SU-DHL-6 (cell line): ENCODE measurements around the gene STIL.

Experiments used
- H2AFZ ChIP-seq: fragments of 200-600 bp; sonication (generic); 2 replicates; pipeline ENCODE4 v1.6.1; 2014; ENCODE audit warnings: low read depth, mild to moderate bottlenecking, moderate library complexity, mixed read lengths, antibody characterized with exemption, low read length; ENCODE audit not compliant: severe bottlenecking
- H3F3A ChIP-seq: fragments of 200-600 bp; shearing (Covaris generic); 2 replicates; pipeline ENCODE4 v1.6.0; 2016; ENCODE audit warnings: antibody characterized with exemption, mild to moderate bottlenecking; ENCODE audit not compliant: insufficient read depth
- H3K27ac ChIP-seq: fragments of 200-600 bp; sonication (generic); 2 replicates; pipeline ENCODE4 v1.5.1; 2016; ENCODE audit warnings: low read depth, mild to moderate bottlenecking, low read length, moderate library complexity, mixed read lengths
- H3K27me3 ChIP-seq: fragments of 200-600 bp; sonication (generic), shearing (Covaris generic); 2 replicates; pipeline ENCODE4 v1.6.0; 2014; ENCODE audit warnings: mild to moderate bottlenecking, low read length
- H3K36me3 ChIP-seq: fragments of 200-600 bp; sonication (generic); 2 replicates; pipeline ENCODE4 v1.6.1; 2014; ENCODE audit warnings: mild to moderate bottlenecking, low read length, mixed read lengths
- H3K4me2 ChIP-seq: fragments of 300-600, 200-600 bp; shearing (Covaris generic), sonication (generic); 2 replicates; pipeline ENCODE4 v1.6.0; 2014; ENCODE audit warnings: low read length, low read depth, mild to moderate bottlenecking; ENCODE audit not compliant: poor library complexity, severe bottlenecking
- H3K4me3 ChIP-seq: fragments of 200-600 bp; sonication (generic); 2 replicates; pipeline ENCODE4 v1.5.1; 2014; ENCODE audit warnings: antibody characterized with exemption, low read length, mild to moderate bottlenecking, mixed read lengths; ENCODE audit not compliant: insufficient read depth, poor library complexity, severe bottlenecking
- H3K79me2 ChIP-seq: fragments of 200-600 bp; sonication (generic); 2 replicates; pipeline ENCODE4 v1.6.1; 2014; ENCODE audit warnings: mild to moderate bottlenecking, low read length, moderate library complexity; ENCODE audit not compliant: insufficient read depth
- H3K9ac ChIP-seq: fragments of 200-600 bp; sonication (generic); 2 replicates; pipeline ENCODE4 v1.7.0; 2014; ENCODE audit warnings: mild to moderate bottlenecking, low read length
- H3K9me2 ChIP-seq: fragments of 200-600 bp; sonication (generic); replicated peaks from 2 replicates; pipeline ENCODE4 v1.6.1; 2014; ENCODE audit warnings: low read length; ENCODE audit not compliant: insufficient read depth
- H3K9me3 ChIP-seq: fragments of 200-600 bp; sonication (generic); 2 replicates; pipeline ENCODE4 v1.6.1; 2014; ENCODE audit warnings: low read length, mixed read lengths; ENCODE audit not compliant: insufficient read depth
- H4K20me1 ChIP-seq: fragments of 200-600 bp; sonication (generic); 2 replicates; pipeline ENCODE4 v1.6.1; 2014; ENCODE audit warnings: low read depth, mild to moderate bottlenecking, antibody characterized with exemption, low read length, moderate library complexity, mixed read lengths
- EZH2phosphoT487 ChIP-seq: fragments of 200-600 bp; sonication (generic), shearing (Covaris generic); conservative IDR thresholded peaks from 2 replicates; pipeline ENCODE4 v1.6.1; 2018; ENCODE audit warnings: mild to moderate bottlenecking, antibody characterized with exemption, low read length, moderate library complexity, mixed read lengths
- TF ChIP-seq, protein P1 (sequence below): fragments of 200-600 bp; sonication (generic); IDR thresholded peaks from one replicate; pipeline ENCODE4 v1.5.1; 2017; ENCODE audit warnings: antibody characterized with exemption, mild to moderate bottlenecking, low read length, moderate library complexity; ENCODE audit not compliant: insufficient read depth, poor library complexity, severe bottlenecking

Gene STIL

DNA sequence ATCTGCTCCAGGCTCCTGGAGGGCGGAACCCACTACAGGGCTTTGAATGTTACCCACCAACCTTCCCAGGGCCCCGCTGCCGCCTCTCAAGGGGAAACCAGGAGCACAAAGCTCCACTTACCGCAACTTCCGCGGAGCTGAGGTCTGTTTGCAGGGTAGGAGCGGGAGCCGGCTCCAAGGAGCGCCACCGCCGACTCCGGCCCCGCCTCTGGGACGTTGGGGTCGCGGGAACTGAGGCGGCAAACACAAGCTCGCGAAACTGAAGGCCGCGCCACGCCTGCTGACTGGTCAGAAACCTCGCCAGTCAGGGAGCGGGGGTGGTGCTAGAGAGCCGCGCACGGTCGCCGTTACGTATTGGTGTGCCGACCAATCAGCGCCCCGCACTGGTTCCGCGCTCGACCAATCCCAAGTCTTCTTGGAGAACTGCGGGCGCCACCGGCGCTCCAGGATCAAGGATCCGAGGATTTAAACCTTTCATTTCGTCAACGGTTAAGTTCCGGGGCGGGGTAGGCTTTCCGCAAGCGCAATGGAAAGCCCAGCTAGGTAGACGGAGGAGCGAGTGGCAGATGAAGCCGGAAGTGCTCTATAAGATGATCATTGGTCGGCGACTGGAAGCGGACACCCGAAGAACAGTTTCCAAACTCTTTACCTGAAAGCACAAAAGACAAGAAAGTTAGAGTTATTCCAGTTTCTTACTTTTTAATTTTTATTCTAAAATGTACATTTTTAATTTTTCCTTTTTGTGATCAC is at the start of gene STIL:
TSS of gene STIL (minus strand) at position 233 of the 750 bp plus-strand sequence. CDS start 3,828 bp downstream, outside the sequence.
- peak within 1 kb of the TSS; percentile 91 for H3K9ac ChIP-seq
- peak within 1 kb of the TSS; percentile 90 for H3K27ac ChIP-seq
- TF ChIP-seq, protein P1, sequence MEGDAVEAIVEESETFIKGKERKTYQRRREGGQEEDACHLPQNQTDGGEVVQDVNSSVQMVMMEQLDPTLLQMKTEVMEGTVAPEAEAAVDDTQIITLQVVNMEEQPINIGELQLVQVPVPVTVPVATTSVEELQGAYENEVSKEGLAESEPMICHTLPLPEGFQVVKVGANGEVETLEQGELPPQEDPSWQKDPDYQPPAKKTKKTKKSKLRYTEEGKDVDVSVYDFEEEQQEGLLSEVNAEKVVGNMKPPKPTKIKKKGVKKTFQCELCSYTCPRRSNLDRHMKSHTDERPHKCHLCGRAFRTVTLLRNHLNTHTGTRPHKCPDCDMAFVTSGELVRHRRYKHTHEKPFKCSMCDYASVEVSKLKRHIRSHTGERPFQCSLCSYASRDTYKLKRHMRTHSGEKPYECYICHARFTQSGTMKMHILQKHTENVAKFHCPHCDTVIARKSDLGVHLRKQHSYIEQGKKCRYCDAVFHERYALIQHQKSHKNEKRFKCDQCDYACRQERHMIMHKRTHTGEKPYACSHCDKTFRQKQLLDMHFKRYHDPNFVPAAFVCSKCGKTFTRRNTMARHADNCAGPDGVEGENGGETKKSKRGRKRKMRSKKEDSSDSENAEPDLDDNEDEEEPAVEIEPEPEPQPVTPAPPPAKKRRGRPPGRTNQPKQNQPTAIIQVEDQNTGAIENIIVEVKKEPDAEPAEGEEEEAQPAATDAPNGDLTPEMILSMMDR, result no peak
- TF ChIP-seq EZH2phosphoT487, result no peak
- peak within 1 kb of the TSS; percentile 94 for H3K4me2 ChIP-seq
- peaks cover 10% of the 10 kb centered on the region for H3F3A ChIP-seq
- H2AFZ ChIP-seq, result peak within 1 kb of the TSS; percentile 86
- H3K4me3 ChIP-seq, result peak within 1 kb of the TSS; percentile 92
- H4K20me1 ChIP-seq, result peaks cover 9% of the 10 kb centered on the region; the same call in 1 of the 2 replicates
- peaks cover 13% of the 10 kb centered on the region for H3K36me3 ChIP-seq
- peaks cover 48% of the 10 kb centered on the region for H3K79me2 ChIP-seq
- no peaks in the 10 kb centered on the region for H3K9me2 ChIP-seq
- no peaks in the 10 kb centered on the region for H3K27me3 ChIP-seq
- H3K9me3 ChIP-seq, result no peaks in the 10 kb centered on the region

DNA sequence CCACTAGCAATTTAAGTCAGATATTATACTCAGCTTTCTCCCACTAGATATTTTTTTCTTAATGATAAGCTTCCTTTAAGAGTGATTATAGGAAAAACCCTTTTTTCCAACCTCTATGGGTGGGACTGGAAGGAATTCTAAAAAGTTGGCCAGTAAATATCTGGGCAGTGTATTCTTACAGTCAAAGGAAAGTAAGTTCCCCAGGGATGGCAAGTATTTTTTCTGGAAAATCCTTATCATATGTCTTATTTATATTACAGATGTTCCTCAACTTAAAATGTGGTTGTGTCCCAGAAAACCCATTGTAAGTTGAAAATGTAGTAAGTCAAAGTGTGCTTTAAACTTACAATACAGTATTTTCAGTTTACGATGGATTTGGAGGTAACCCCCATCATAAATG is 48.9 kb upstream of the STIL start:
- TF ChIP-seq EZH2phosphoT487, result no peak
- TF ChIP-seq, protein P1, result no peak
- H3K79me2 ChIP-seq, result peaks cover 64% of the 10 kb centered on the region
- H3K9ac ChIP-seq, result no peak overlapping the region

DNA sequence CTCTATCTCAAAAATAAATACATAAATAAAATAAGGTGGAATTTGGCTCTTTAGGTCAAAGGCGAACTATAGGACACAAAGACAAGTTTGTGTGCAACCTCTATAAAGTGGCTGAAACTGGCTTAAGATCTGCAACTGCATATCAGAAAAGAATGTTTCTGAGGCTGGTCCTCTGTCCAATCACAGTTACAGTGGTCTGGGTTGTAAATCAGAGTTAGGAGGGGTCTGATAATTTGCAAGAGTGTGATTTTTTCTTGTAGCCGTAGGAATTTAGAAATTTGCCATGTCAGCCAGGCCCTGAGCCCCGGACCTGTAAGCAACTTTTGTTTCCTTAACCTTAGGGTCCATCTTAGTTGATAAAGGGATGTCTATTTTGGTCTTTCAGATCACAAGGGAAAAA is 47.4 kb upstream of the STIL start:
- Histone ChIP-seq H2AFZ (no peak overlapping the region), H3F3A (no peaks in the 10 kb centered on the region), H3K9me2 (no peaks in the 10 kb centered on the region), H3K4me2 (no peak overlapping the region), H4K20me1 (no peaks in the 10 kb centered on the region), H3K27me3 (no peaks in the 10 kb centered on the region), H3K79me2 (peaks cover 77% of the 10 kb centered on the region), H3K9me3 (no peaks in the 10 kb centered on the region), H3K27ac (no peak overlapping the region), H3K36me3 (no peaks in the 10 kb centered on the region), H3K9ac (no peak overlapping the region), H3K4me3 (no peak overlapping the region)
- TF ChIP-seq, protein P1, result no peak
- TF ChIP-seq EZH2phosphoT487, result no peak

More for the DNA sequence above, 48.9 kb upstream of the STIL start:
- no peak overlapping the region for H3K27ac ChIP-seq
- no peak overlapping the region for H3K4me2 ChIP-seq
- H2AFZ ChIP-seq, result no peak overlapping the region
- H3K9me3 ChIP-seq, result no peaks in the 10 kb centered on the region
- H3K36me3 ChIP-seq, result no peaks in the 10 kb centered on the region
- no peaks in the 10 kb centered on the region for H4K20me1 ChIP-seq
- no peaks in the 10 kb centered on the region for H3K9me2 ChIP-seq
- H3K4me3 ChIP-seq, result no peak overlapping the region
- no peaks in the 10 kb centered on the region for H3K27me3 ChIP-seq
- no peaks in the 10 kb centered on the region for H3F3A ChIP-seq
